Transverse colon (tissue), 4 donors: ENCODE results near the gene C6orf163. TPM values are rescaled to one million over a fixed set of nuclear protein-coding genes. Genes with fewer than 3 reads are reported as not detected.

Experiments used
- DNase-seq: peaks from one replicate; pipeline ENCODE4 v3.0.0-alpha.2; 2019
- H3K27ac ChIP-seq, 4 donors: fragments of 200-600 bp; sonication (generic); 2 replicates each; pipeline ENCODE4 v1.5.1; 2016 to 2018; ENCODE audit warnings: inconsistent platforms in 4 of 4
- H3K27me3 ChIP-seq: fragments of 200-600 bp; sonication (generic); 2 replicates; pipeline ENCODE4 v1.5.1; 2017; ENCODE audit warnings: inconsistent platforms
- H3K36me3 ChIP-seq, 4 donors: fragments of 200-600 bp; sonication (generic); 2 replicates each; pipeline ENCODE4 v1.5.1; 2017 to 2019; ENCODE audit warnings: inconsistent platforms in 4 of 4
- H3K4me1 ChIP-seq, 4 donors: fragments of 200-600 bp; sonication (generic); 2 replicates each; pipeline ENCODE4 v1.5.1; 2017 to 2020; ENCODE audit warnings: inconsistent platforms in 4 of 4
- H3K4me3 ChIP-seq, 4 donors: fragments of 200-600 bp; sonication (generic); 1 replicate in 1 of 4; 2 replicates in 3 of 4; pipeline versions ENCODE4 v1.5.1 to v1.6.1; 2017 to 2019; ENCODE audit warnings: inconsistent platforms in 4 of 4
- H3K9me3 ChIP-seq, 2 donors: fragments of 200-600 bp; sonication (generic); 2 replicates each; pipeline ENCODE4 v1.5.1; 2017 to 2019; ENCODE audit warnings: inconsistent platforms in 2 of 2
- CTCF ChIP-seq, 5 experiments: fragments of 200-600 bp in 3 of 5; fragments of 450-650 bp in 2 of 5; sonication (generic) in 3 of 5; IDR thresholded peaks; 1 replicate in 2 of 5; 2 replicates in 3 of 5; pipeline ENCODE4 v1.5.1; 2016 to 2017; ENCODE audit warnings: antibody characterized with exemption in 5 of 5, inconsistent platforms in 3 of 5, mild to moderate bottlenecking in 2 of 5, moderate library complexity in 1 of 5
- EP300 ChIP-seq: sonication (generic); formaldehyde crosslinking; IDR thresholded peaks from one replicate; pipeline ENCODE4 v1.6.1; 2017; ENCODE audit warnings: antibody characterized with exemption, low read depth
- POLR2A ChIP-seq: fragments of 450-650 bp; IDR thresholded peaks from one replicate; pipeline ENCODE4 v1.6.1; 2016; ENCODE audit warnings: antibody characterized with exemption, mild to moderate bottlenecking, moderate library complexity
- POLR2AphosphoS5 ChIP-seq, 3 donors: sonication (generic); formaldehyde crosslinking; IDR thresholded peaks; one replicate each; pipeline ENCODE4 v1.6.1; 2016; ENCODE audit warnings: antibody characterized with exemption in 3 of 3
- WGBS, 2 donors: methylation state at CpG; one replicate each; pipeline ENCODE4 v1.1.5; 2018; ENCODE audit warnings: low coverage in 1 of 2; 5-methylcytosine and 5-hydroxymethylcytosine counted together
- in situ Hi-C, 4 donors: fragments of 200-750 bp; cut with MboI; loops; one replicate each; pipeline versions ENCODE4 v1.15.0 to v1.15.1; 2017; ENCODE audit warnings: low sequenced_read_pairs in 3 of 4, low pct_ligation_motif_present in 1 of 4, low pct_unique_long_range_greater_than_20kb in 1 of 4
- intact Hi-C: fragments of 100-400 bp; cut with DNase I; formaldehyde crosslinking; loops from one replicate; pipeline ENCODE4 v1.15.1; 2023; ENCODE audit warnings: low total_unique reads
- total RNA-seq, 4 donors: library from RNA; depleted of rRNA; stranded (reverse); fragments of >200 nt; gene quantifications; one replicate each; pipeline ENCODE4 v1.1.0, GENCODE V29; 2016

C6orf163 gene
- total RNA-seq, 4 donors from 2014 or later = 3.0 to 14.4 (median 6.6) TPM

- no peak overlapping the region for H3K27ac ChIP-seq
- TF ChIP-seq EP300 (no peak), POLR2A (no peak)
Observed at GRCh38 chr6:87351583-87351982, 7.0 kb downstream of the C6orf163 start.

GRCh38 chr6:87356181-87356580 is 11.6 kb downstream of the C6orf163 start:
- Histone ChIP-seq H3K4me3 (no peak overlapping the region), H3K27me3 (no peaks in the 10 kb centered on the region), H3K27ac (no peak overlapping the region), H3K9me3 (no peaks in the 10 kb centered on the region), H3K36me3 (no peaks in the 10 kb centered on the region), H3K4me1 (no peaks in the 10 kb centered on the region)
- intact Hi-C loops = loop anchor here (5.0 kb wide), 1 partner anchor 1114 kb away; no protein-coding TSS in a partner anchor
- WGBS, 2 donors = 90 to 93% methylated on average over 4 of the region's 4 CpGs
- in situ Hi-C loops = no loop called here
- DNase-seq = no peak
- TF ChIP-seq EP300 = no peak
- no peak for TF ChIP-seq POLR2AphosphoS5 (IDR thresholded peaks at IDR 0.05)
- no peak for TF ChIP-seq CTCF (IDR thresholded peaks at IDR 0.05)
- TF ChIP-seq POLR2A = no peak

More at GRCh38 chr6:87351583-87351982, 7.0 kb downstream of the C6orf163 start:
- Histone ChIP-seq H3K9me3 (no peaks in the 10 kb centered on the region), H3K27me3 (no peaks in the 10 kb centered on the region), H3K4me3 (no peak overlapping the region), H3K36me3 (no peaks in the 10 kb centered on the region), H3K4me1 (no peaks in the 10 kb centered on the region)
- DNase-seq = no peak
- 100% methylated on average over 1 of the region's 1 CpG; no CpG with 5 or more reads in 1 of the 2 donors for WGBS, 2 donors
- in situ Hi-C loops = no loop called here
- intact Hi-C loops = no loop called here

GRCh38 chr6:87357479-87358196 is 13.0 kb downstream of the C6orf163 start:
- in situ Hi-C loops = no loop called here
- H3K27ac ChIP-seq = no peak overlapping the region
- intact Hi-C loops = loop anchor here (5.0 kb wide), 1 partner anchor 1115 kb away; no protein-coding TSS in a partner anchor
- H3K27me3 ChIP-seq = no peaks in the 10 kb centered on the region
- no peak for DNase-seq
- no peaks in the 10 kb centered on the region for H3K36me3 ChIP-seq
- WGBS, 2 donors = 81 to 91% methylated on average over 2 to 3 of the region's 3 CpGs
- TF ChIP-seq EP300 (no peak), POLR2AphosphoS5 (IDR thresholded peaks at IDR 0.05) (no peak), POLR2A (no peak), CTCF (IDR thresholded peaks at IDR 0.05) (no peak)
- H3K4me3 ChIP-seq = no peak overlapping the region
- no peaks in the 10 kb centered on the region for H3K9me3 ChIP-seq
- no peaks in the 10 kb centered on the region for H3K4me1 ChIP-seq

- Histone ChIP-seq H3K27ac (no peak overlapping the region), H3K27me3 (no peaks in the 10 kb centered on the region), H3K9me3 (no peaks in the 10 kb centered on the region), H3K36me3 (no peaks in the 10 kb centered on the region), H3K4me1 (no peaks in the 10 kb centered on the region), H3K4me3 (no peak overlapping the region)
- TF ChIP-seq EP300 = no peak
- 89 to 92% methylated on average over 5 of the region's 5 CpGs for WGBS, 2 donors
- in situ Hi-C loops (no loop called here), intact Hi-C loops (no loop called here)
- DNase-seq = no peak
Observed at GRCh38 chr6:87364602-87365252, 20.1 kb downstream of the C6orf163 start.

- H3K27me3 ChIP-seq = no peaks in the 10 kb centered on the region
- no peaks in the 10 kb centered on the region for H3K36me3 ChIP-seq
- H3K4me1 ChIP-seq = no peaks in the 10 kb centered on the region
- WGBS, 2 donors = 90 to 91% methylated on average over 3 to 4 of the region's 4 CpGs
- intact Hi-C loops = no loop called here
- no peak for TF ChIP-seq POLR2AphosphoS5 (IDR thresholded peaks at IDR 0.05)
- TF ChIP-seq POLR2A = no peak
- TF ChIP-seq EP300 = no peak
- in situ Hi-C loops = no loop called here
- no peaks in the 10 kb centered on the region for H3K9me3 ChIP-seq
- DNase-seq = no peak
- no peak overlapping the region for H3K4me3 ChIP-seq
- H3K27ac ChIP-seq = no peak overlapping the region
Observed at GRCh38 chr6:87366072-87366827, 21.6 kb downstream of the C6orf163 start.
